ENCODE data around the gene CASP9.

CASP9 gene

GRCh38 chr1:15526490-15527339 is 2.7 kb upstream of the CASP9 start, which contains the start of gene DNAJC16 (continued):
- TF ChIP-seq ZBTB17 (tag by site-specific recombination; IDR thresholded peaks at IDR 0.05): peak; percentile 98
- peak; percentile 72; the same call in 1 of the 2 replicates for TF ChIP-seq PRDM4 (tag by site-specific recombination; IDR thresholded peaks at IDR 0.05)
- no peak for TF ChIP-seq ZNF837 (tag by site-specific recombination; IDR thresholded peaks at IDR 0.05)
- peak; percentile 68 for TF ChIP-seq GLIS1 (tag by site-specific recombination; IDR thresholded peaks at IDR 0.05)
- TF ChIP-seq ZNF398 (tag by site-specific recombination; IDR thresholded peaks at IDR 0.05): peak; percentile 56
- no peak for TF ChIP-seq ZNF548 (tag by site-specific recombination; IDR thresholded peaks at IDR 0.05)
- peak; percentile 91 for TF ChIP-seq GLIS2 (tag by site-specific recombination; IDR thresholded peaks at IDR 0.05)
- TF ChIP-seq HIC1 (tag by site-specific recombination; IDR thresholded peaks at IDR 0.05): no peak
- no peak for TF ChIP-seq ZNF280D (tag by site-specific recombination; IDR thresholded peaks at IDR 0.05)
- peak; percentile 92 for TF ChIP-seq KLF8 (tag by site-specific recombination; IDR thresholded peaks at IDR 0.05)
- TF ChIP-seq ZNF2 (tag by site-specific recombination; IDR thresholded peaks at IDR 0.05): peak; percentile 89
- TF ChIP-seq ZNF148 (tag by site-specific recombination; IDR thresholded peaks at IDR 0.05; ENCODE audit: borderline replicate concordance): no peak
- TF ChIP-seq SALL2 (tag by site-specific recombination; IDR thresholded peaks at IDR 0.05; ENCODE audit: borderline replicate concordance): no peak
- no peak for TF ChIP-seq ZNF274 (IDR thresholded peaks at IDR 0.05; ENCODE audit: low read length)
- TF ChIP-seq ZNF274 (tag by site-specific recombination; IDR thresholded peaks at IDR 0.05; ENCODE audit: borderline replicate concordance): no peak
- no peak for TF ChIP-seq ZNF280C (tag by site-specific recombination; IDR thresholded peaks at IDR 0.05)
- TF ChIP-seq ZNF624 (tag by site-specific recombination; IDR thresholded peaks at IDR 0.05): no peak
- peak; percentile 92 for TF ChIP-seq SP3 (tag by site-specific recombination; IDR thresholded peaks at IDR 0.05)
- TF ChIP-seq ZNF677 (tag by site-specific recombination; IDR thresholded peaks at IDR 0.05): no peak
- TF ChIP-seq ZNF202 (tag by site-specific recombination; IDR thresholded peaks at IDR 0.05; ENCODE audit: borderline replicate concordance): no peak
- peak; percentile 51; the same call in 1 of the 2 replicates for TF ChIP-seq ZBTB21 (tag by site-specific recombination; IDR thresholded peaks at IDR 0.05)
- no peak for TF ChIP-seq ZNF19 (tag by site-specific recombination; IDR thresholded peaks at IDR 0.05; ENCODE audit: low read depth)
- no peak for TF ChIP-seq TCF7L2 (IDR thresholded peaks at IDR 0.05; ENCODE audit: borderline replicate concordance, low read depth, low read length)
